PC-9 (cell line): ENCODE measurements around the gene TP53I11. TPM values are rescaled to one million over a fixed set of nuclear protein-coding genes. Genes with fewer than 3 reads are reported as not detected.

Experiments used
- BruUV-seq: library from RNA; stranded (reverse); fragments of 400-500 nt; replicated peaks from 2 replicates; lab custom pipeline; 2021; lab: Mats Ljungman, UMichigan
- CTCF ChIA-PET: fragments of 300-600 bp; sonication (Branson Sonifier 250); formaldehyde crosslinking; loops from one replicate; lab custom pipeline; 2022; ENCODE audit warnings: antibody characterized with exemption; lab: Charles Lee
- POLR2A ChIA-PET: fragments of 300-600 bp; sonication (Branson Sonifier 250); formaldehyde crosslinking; loops from one replicate; lab custom pipeline; 2022; ENCODE audit warnings: antibody characterized with exemption; ENCODE audit not compliant: unreplicated experiment; lab: Charles Lee
- DNase-seq, 2 experiments: peaks; one replicate each; pipeline versions ENCODE4 v3.0.0 to v3.0.0-alpha.2; 2015 to 2022; ENCODE audit warnings: mixed read lengths in 1 of 2
- H2AFZ ChIP-seq: fragments of 200-600 bp; sonication (generic); 2 replicates; pipeline ENCODE4 v1.8.1; 2017; ENCODE audit warnings: antibody characterized with exemption
- H3F3A ChIP-seq: fragments of 200-600 bp; sonication (generic); 2 replicates; pipeline ENCODE4 v1.8.1; 2017; ENCODE audit warnings: antibody characterized with exemption, mild to moderate bottlenecking, low read depth; ENCODE audit not compliant: insufficient read depth
- H3K27ac ChIP-seq: fragments of 200-600 bp; sonication (generic); 2 replicates; pipeline ENCODE4 v1.6.1; 2016; ENCODE audit warnings: mixed run types
- H3K27me3 ChIP-seq: fragments of 200-600 bp; sonication (generic); 2 replicates; pipeline ENCODE4 v1.6.1; 2016; ENCODE audit warnings: low read depth, mixed run types; ENCODE audit not compliant: insufficient read depth
- H3K36me3 ChIP-seq: fragments of 200-600 bp; sonication (generic); 2 replicates; pipeline ENCODE4 v1.6.1; 2016; ENCODE audit warnings: low read depth, mixed run types
- H3K4me1 ChIP-seq: fragments of 200-600 bp; sonication (generic); replicated peaks from 2 replicates; pipeline ENCODE4 v1.6.1; 2016; ENCODE audit warnings: mixed run types; ENCODE audit not compliant: insufficient read depth
- H3K4me2 ChIP-seq: fragments of 200-600 bp; sonication (generic); 2 replicates; pipeline ENCODE4 v1.6.1; 2017; ENCODE audit warnings: mixed run types
- H3K4me3 ChIP-seq: fragments of 200-600 bp; sonication (generic); 2 replicates; pipeline ENCODE4 v1.6.1; 2016; ENCODE audit warnings: mixed run types
- H3K79me2 ChIP-seq: fragments of 200-600 bp; sonication (generic); 2 replicates; pipeline ENCODE4 v1.6.1; 2017; ENCODE audit warnings: low read depth, mixed run types
- H3K9me2 ChIP-seq: fragments of 200-600 bp; sonication (generic); 2 replicates; pipeline ENCODE4 v1.8.1; 2017; ENCODE audit warnings: mild to moderate bottlenecking; ENCODE audit not compliant: insufficient read depth
- H3K9me3 ChIP-seq: fragments of 200-600 bp; sonication (generic); 2 replicates; pipeline ENCODE4 v1.8.1; 2016; ENCODE audit warnings: low read depth; ENCODE audit not compliant: insufficient read depth
- H4K20me1 ChIP-seq: fragments of 200-600 bp; sonication (generic); 2 replicates; pipeline ENCODE4 v1.8.1; 2017; ENCODE audit not compliant: insufficient read depth
- EZH2 ChIP-seq: fragments of 200-600 bp; sonication (generic); IDR thresholded peaks from 2 replicates; pipeline ENCODE4 v1.8.0; 2017; ENCODE audit warnings: antibody characterized with exemption, low read depth
- intact Hi-C: fragments of 100-400 bp; cut with micrococcal nuclease; formaldehyde crosslinking; loops from one replicate; pipeline ENCODE4 v1.10.0; 2022; ENCODE audit not compliant: unreplicated experiment
- total RNA-seq: library from RNA; stranded (reverse); gene quantifications from 2 replicates; pipeline ENCODE4 v1.2.3, GENCODE V29; 2021
- TF ChIP-seq, protein P1 (sequence below): fragments of 200-600 bp; sonication (generic); conservative IDR thresholded peaks from 2 replicates; pipeline ENCODE4 v1.6.1; 2017; ENCODE audit warnings: mixed run types, antibody characterized with exemption, mild to moderate bottlenecking, moderate library complexity

Gene TP53I11
- total RNA-seq, 1 experiment from 2014 or later = 0.46 TPM

DNA sequence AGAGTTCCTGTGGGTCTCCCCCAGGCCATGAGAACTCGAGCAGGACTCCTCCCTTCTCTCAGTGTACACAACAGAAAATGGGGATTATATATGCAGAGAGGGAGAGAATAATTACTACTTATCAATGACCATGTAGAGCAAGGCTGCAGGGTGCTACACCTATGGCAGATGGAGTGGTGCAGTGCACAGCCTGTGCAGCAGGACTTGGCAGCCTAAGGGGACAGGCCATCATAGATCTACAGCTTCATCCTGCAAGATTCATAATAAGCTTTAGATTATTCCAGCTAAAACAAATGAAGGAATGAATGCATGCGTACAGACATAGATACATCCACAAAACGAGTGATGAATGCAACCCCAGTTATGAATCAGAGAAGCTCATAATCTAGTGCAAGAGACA, 8.4 kb upstream of the TP53I11 start:
- POLR2A ChIA-PET = no interaction called here
- H3K4me1 ChIP-seq = peaks cover 9% of the 10 kb centered on the region
- CTCF ChIA-PET = no interaction called here
- no TSS peak for BruUV-seq
- intact Hi-C loops = no loop called here
- no peaks in the 10 kb centered on the region for H3K9me2 ChIP-seq
- H4K20me1 ChIP-seq = no peaks in the 10 kb centered on the region
- no peaks in the 10 kb centered on the region for H3F3A ChIP-seq
- no peak overlapping the region for H3K4me3 ChIP-seq
- no peaks in the 10 kb centered on the region for H3K36me3 ChIP-seq
- H3K27me3 ChIP-seq = no peaks in the 10 kb centered on the region
- no peaks in the 10 kb centered on the region for H3K9me3 ChIP-seq
- no peak overlapping the region for H3K27ac ChIP-seq
- TF ChIP-seq EZH2 = no peak
- TF ChIP-seq, protein P1, sequence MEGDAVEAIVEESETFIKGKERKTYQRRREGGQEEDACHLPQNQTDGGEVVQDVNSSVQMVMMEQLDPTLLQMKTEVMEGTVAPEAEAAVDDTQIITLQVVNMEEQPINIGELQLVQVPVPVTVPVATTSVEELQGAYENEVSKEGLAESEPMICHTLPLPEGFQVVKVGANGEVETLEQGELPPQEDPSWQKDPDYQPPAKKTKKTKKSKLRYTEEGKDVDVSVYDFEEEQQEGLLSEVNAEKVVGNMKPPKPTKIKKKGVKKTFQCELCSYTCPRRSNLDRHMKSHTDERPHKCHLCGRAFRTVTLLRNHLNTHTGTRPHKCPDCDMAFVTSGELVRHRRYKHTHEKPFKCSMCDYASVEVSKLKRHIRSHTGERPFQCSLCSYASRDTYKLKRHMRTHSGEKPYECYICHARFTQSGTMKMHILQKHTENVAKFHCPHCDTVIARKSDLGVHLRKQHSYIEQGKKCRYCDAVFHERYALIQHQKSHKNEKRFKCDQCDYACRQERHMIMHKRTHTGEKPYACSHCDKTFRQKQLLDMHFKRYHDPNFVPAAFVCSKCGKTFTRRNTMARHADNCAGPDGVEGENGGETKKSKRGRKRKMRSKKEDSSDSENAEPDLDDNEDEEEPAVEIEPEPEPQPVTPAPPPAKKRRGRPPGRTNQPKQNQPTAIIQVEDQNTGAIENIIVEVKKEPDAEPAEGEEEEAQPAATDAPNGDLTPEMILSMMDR = no peak
- H2AFZ ChIP-seq = no peak overlapping the region
- H3K4me2 ChIP-seq = no peak overlapping the region
- no peak for DNase-seq
- H3K79me2 ChIP-seq = no peaks in the 10 kb centered on the region

DNA sequence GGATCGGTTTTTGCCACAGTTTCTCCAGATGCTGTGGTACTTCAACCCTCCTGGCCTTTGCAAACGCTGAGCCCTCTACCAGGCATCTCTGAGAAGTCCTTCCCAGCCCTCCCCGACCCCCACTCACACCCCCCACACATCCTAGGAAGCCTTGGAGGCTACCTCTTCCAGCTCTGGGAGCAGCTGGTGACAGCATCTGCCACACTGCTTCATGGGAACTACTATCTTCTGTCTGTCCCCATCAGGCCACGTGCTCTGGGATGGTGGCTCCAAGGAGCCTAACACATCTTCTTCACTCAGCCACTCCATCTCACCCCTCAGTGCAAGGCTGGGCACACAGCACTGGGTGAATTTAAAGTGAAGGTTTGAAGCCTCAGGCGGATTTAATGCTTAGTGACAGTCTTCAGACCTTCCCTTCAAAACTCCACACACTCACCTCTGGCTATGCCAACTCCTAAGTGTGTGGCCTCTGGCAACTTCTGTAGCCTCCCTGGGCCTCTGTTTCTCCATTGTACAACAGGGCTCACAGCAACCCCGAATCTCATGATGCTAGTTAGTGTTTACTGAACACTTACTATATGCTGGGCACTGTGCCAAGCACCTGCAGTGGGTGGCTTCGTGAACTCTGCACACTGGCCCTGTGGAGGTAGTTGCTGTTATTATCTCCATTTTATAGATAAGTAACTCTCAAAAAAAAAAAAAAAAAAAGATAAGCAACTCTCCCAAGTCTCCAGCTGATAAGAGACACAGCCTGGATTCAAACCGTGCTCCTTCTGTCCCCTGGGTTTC, 7.3 kb upstream of the TP53I11 start:
- Histone ChIP-seq H3K27ac (no peak overlapping the region), H3K9me2 (no peaks in the 10 kb centered on the region), H3K79me2 (no peaks in the 10 kb centered on the region), H3K4me1 (peaks cover 9% of the 10 kb centered on the region), H3K27me3 (no peaks in the 10 kb centered on the region), H3K4me2 (no peak overlapping the region), H3K9me3 (no peaks in the 10 kb centered on the region), H4K20me1 (no peaks in the 10 kb centered on the region), H2AFZ (no peak overlapping the region), H3F3A (no peaks in the 10 kb centered on the region), H3K36me3 (no peaks in the 10 kb centered on the region), H3K4me3 (no peak overlapping the region)
- intact Hi-C loops = no loop called here
- DNase-seq = no peak
- ChIA-PET CTCF (no interaction called here), POLR2A (no interaction called here)
- no TSS peak for BruUV-seq
- no peak for TF ChIP-seq EZH2
- TF ChIP-seq, protein P1 = no peak

DNA sequence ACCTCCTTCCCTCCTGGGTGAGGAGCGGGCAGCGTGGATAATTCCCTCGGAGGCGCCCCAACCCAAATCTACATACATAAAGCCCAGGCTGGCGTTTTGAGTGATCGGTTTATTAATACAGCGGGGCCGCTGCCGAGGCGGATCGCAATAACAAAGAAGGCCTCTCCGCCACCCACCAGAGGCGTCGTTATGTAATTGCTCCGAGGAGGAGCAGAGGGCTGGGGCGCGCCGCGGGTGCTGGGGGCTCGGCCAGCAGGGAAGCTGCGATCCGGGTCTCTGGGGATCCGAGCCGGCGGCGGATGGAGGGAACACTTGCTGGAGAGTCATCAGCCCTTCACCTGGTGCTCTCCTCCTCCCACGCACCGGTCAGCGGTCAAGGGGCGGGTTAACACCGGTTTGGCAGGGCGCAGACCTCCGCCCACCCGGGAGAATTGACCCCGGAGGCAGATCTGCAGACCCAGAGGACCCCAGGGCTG, 6.4 kb upstream of the TP53I11 start:
- H3K4me3 ChIP-seq = no peak overlapping the region
- no peak overlapping the region for H3K27ac ChIP-seq
- H3K9me3 ChIP-seq = no peaks in the 10 kb centered on the region
- ChIA-PET POLR2A (no interaction called here), CTCF (interaction anchor here (0.7 kb wide), 1 partner anchor 20 kb away, joined by 5 read pairs; no protein-coding TSS in a partner anchor)
- no peaks in the 10 kb centered on the region for H3K36me3 ChIP-seq
- no peaks in the 10 kb centered on the region for H3K9me2 ChIP-seq
- no peak for DNase-seq
- H4K20me1 ChIP-seq = no peaks in the 10 kb centered on the region
- H2AFZ ChIP-seq = no peak overlapping the region
- BruUV-seq = no TSS peak
- H3K4me1 ChIP-seq = peaks cover 9% of the 10 kb centered on the region
- no peak for TF ChIP-seq EZH2
- TF ChIP-seq, protein P1 = no peak
- H3F3A ChIP-seq = no peaks in the 10 kb centered on the region
- H3K79me2 ChIP-seq = no peaks in the 10 kb centered on the region
- intact Hi-C loops = no loop called here
- no peaks in the 10 kb centered on the region for H3K27me3 ChIP-seq
- no peak overlapping the region for H3K4me2 ChIP-seq
